ENCODE data around the gene DNAH10. TPM values are rescaled to one million over a fixed set of nuclear protein-coding genes. Genes with fewer than 3 reads are reported as not detected.

DNAH10 gene
- total RNA-seq, 1 donor from 2014 or later, result 0.16 TPM

- H3K27ac Mint-ChIP-seq (ENCODE audit: unreplicated experiment), result no peak overlapping the region
- H3K27me3 Mint-ChIP-seq (ENCODE audit: unreplicated experiment), result peaks cover 3% of the 10 kb centered on the region
- TF ChIP-seq, protein P1, sequence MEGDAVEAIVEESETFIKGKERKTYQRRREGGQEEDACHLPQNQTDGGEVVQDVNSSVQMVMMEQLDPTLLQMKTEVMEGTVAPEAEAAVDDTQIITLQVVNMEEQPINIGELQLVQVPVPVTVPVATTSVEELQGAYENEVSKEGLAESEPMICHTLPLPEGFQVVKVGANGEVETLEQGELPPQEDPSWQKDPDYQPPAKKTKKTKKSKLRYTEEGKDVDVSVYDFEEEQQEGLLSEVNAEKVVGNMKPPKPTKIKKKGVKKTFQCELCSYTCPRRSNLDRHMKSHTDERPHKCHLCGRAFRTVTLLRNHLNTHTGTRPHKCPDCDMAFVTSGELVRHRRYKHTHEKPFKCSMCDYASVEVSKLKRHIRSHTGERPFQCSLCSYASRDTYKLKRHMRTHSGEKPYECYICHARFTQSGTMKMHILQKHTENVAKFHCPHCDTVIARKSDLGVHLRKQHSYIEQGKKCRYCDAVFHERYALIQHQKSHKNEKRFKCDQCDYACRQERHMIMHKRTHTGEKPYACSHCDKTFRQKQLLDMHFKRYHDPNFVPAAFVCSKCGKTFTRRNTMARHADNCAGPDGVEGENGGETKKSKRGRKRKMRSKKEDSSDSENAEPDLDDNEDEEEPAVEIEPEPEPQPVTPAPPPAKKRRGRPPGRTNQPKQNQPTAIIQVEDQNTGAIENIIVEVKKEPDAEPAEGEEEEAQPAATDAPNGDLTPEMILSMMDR (IDR thresholded peaks at IDR 0.05), result no peak
- no peak overlapping the region for H3K4me3 Mint-ChIP-seq (ENCODE audit: unreplicated experiment)
- H3K9me3 Mint-ChIP-seq (ENCODE audit: unreplicated experiment), result no peaks in the 10 kb centered on the region
- no peak for DNase-seq (ENCODE audit: extremely low spot score, unreplicated experiment)
- H3K36me3 Mint-ChIP-seq (ENCODE audit: unreplicated experiment), result no peaks in the 10 kb centered on the region
- H3K4me1 Mint-ChIP-seq (ENCODE audit: unreplicated experiment), result peaks cover 2% of the 10 kb centered on the region
These were observed 152.7 kb downstream of the DNAH10 start for GRCh38 chr12:123914726-123915333.

DNA sequence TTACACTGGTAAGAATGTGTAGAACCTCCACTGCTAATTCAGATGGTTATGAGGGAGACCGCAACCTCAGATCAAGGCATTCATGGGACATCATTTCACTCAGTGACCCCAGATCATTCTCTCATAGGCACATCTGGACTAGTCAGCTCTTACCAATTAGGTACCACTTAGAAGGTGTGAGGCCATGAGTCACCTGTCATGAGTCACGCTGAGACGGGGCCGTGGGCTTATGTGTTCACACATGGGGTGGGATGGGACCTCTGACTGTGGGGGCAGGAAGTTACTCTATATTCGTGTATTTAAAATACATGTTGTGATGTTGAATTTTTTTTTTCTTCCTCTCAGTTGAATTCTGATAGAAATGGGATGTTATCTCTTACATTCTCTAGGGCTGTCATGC lies 154.6 kb downstream of the DNAH10 start:
- no peak overlapping the region for H3K4me3 Mint-ChIP-seq (ENCODE audit: unreplicated experiment)
- H3K9me3 Mint-ChIP-seq (ENCODE audit: unreplicated experiment), result no peaks in the 10 kb centered on the region
- TF ChIP-seq, protein P1 (IDR thresholded peaks at IDR 0.05), result no peak
- H3K27ac Mint-ChIP-seq (ENCODE audit: unreplicated experiment), result no peak overlapping the region
- no peak for DNase-seq (ENCODE audit: extremely low spot score, unreplicated experiment)
- no peaks in the 10 kb centered on the region for H3K4me1 Mint-ChIP-seq (ENCODE audit: unreplicated experiment)
- H3K36me3 Mint-ChIP-seq (ENCODE audit: unreplicated experiment), result no peaks in the 10 kb centered on the region
- peaks cover 3% of the 10 kb centered on the region for H3K27me3 Mint-ChIP-seq (ENCODE audit: unreplicated experiment)

- no peaks in the 10 kb centered on the region for H3K9me3 Mint-ChIP-seq (ENCODE audit: unreplicated experiment)
- H3K4me3 Mint-ChIP-seq (ENCODE audit: unreplicated experiment), result no peak overlapping the region
- H3K4me1 Mint-ChIP-seq (ENCODE audit: unreplicated experiment), result no peaks in the 10 kb centered on the region
- DNase-seq (ENCODE audit: extremely low spot score, unreplicated experiment), result no peak
- H3K27me3 Mint-ChIP-seq (ENCODE audit: unreplicated experiment), result peaks cover 3% of the 10 kb centered on the region
- TF ChIP-seq, protein P1 (IDR thresholded peaks at IDR 0.05), result no peak
- H3K27ac Mint-ChIP-seq (ENCODE audit: unreplicated experiment), result no peak overlapping the region
- H3K36me3 Mint-ChIP-seq (ENCODE audit: unreplicated experiment), result no peaks in the 10 kb centered on the region
These were observed 155.3 kb downstream of the DNAH10 start for GRCh38 chr12:123917337-123917850.

DNA sequence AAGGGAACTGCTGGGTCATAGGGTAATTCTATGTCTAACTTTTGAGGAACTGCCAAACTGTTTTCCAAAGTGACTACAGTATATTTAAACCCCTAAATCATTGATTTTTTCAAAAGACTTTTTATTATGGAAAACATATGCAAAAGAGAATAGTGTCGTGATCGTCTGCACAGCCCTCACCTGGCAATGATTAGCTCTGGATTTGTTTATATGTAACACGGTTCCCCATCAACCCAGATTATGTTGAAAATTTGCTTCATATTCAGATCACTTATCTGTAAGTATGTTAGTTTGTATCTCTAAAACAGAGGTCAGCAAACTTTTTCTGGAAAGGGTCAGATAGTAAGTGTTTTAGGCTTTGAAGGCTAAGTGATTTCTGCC lies 157.9 kb downstream of the DNAH10 start:
- no peaks in the 10 kb centered on the region for H3K9me3 Mint-ChIP-seq (ENCODE audit: unreplicated experiment)
- no peak for DNase-seq (ENCODE audit: extremely low spot score, unreplicated experiment)
- H3K27ac Mint-ChIP-seq (ENCODE audit: unreplicated experiment), result no peak overlapping the region
- TF ChIP-seq, protein P1 (IDR thresholded peaks at IDR 0.05), result no peak
- no peaks in the 10 kb centered on the region for H3K36me3 Mint-ChIP-seq (ENCODE audit: unreplicated experiment)
- H3K27me3 Mint-ChIP-seq (ENCODE audit: unreplicated experiment), result peaks cover 3% of the 10 kb centered on the region
- H3K4me1 Mint-ChIP-seq (ENCODE audit: unreplicated experiment), result no peaks in the 10 kb centered on the region
- H3K4me3 Mint-ChIP-seq (ENCODE audit: unreplicated experiment), result no peak overlapping the region

- H3K36me3 Mint-ChIP-seq (ENCODE audit: unreplicated experiment), result no peaks in the 10 kb centered on the region
These were observed 160.9 kb downstream of the DNAH10 start for GRCh38 chr12:123923038-123923437.

More at GRCh38 chr12:123923038-123923437, 160.9 kb downstream of the DNAH10 start:
- no peaks in the 10 kb centered on the region for H3K4me1 Mint-ChIP-seq (ENCODE audit: unreplicated experiment)
- no peak overlapping the region for H3K4me3 Mint-ChIP-seq (ENCODE audit: unreplicated experiment)
- H3K27ac Mint-ChIP-seq (ENCODE audit: unreplicated experiment), result no peak overlapping the region
- TF ChIP-seq, protein P1 (IDR thresholded peaks at IDR 0.05), result no peak
- H3K9me3 Mint-ChIP-seq (ENCODE audit: unreplicated experiment), result no peaks in the 10 kb centered on the region
- DNase-seq (ENCODE audit: extremely low spot score, unreplicated experiment), result no peak
- H3K27me3 Mint-ChIP-seq (ENCODE audit: unreplicated experiment), result no peaks in the 10 kb centered on the region

All from osteocyte (in vitro differentiated cells).